ENCODE results near the gene LHX1.

GRCh38 chr17:36926701-36927100 is 10.6 kb upstream of the LHX1 start:
- no peak for TF ChIP-seq CTCF (conservative IDR thresholded peaks at IDR 0.05 in 1 of 2, IDR thresholded peaks at IDR 0.05 in 1 of 2; ENCODE audit: extremely low read depth in 1 of 2, insufficient read depth in 1 of 2, low read depth in 1 of 2, low read length in 2 of 2)
- TF ChIP-seq EZH2 (IDR thresholded peaks at IDR 0.05; ENCODE audit: borderline replicate concordance, low read length) = no peak
